ENCODE measurements around the gene CAMSAP1. TPM values are rescaled to one million over a fixed set of nuclear protein-coding genes. Genes with fewer than 3 reads are reported as not detected.
A peak's percentile ranks its signal among the peaks of the same experiment; 100 is the strongest.

The CAMSAP1 gene
- total and polyA plus RNA-seq, 2 of the 4 experiments (the other 2 are of a cell fraction): 8.2 to 19.5 TPM

DNA sequence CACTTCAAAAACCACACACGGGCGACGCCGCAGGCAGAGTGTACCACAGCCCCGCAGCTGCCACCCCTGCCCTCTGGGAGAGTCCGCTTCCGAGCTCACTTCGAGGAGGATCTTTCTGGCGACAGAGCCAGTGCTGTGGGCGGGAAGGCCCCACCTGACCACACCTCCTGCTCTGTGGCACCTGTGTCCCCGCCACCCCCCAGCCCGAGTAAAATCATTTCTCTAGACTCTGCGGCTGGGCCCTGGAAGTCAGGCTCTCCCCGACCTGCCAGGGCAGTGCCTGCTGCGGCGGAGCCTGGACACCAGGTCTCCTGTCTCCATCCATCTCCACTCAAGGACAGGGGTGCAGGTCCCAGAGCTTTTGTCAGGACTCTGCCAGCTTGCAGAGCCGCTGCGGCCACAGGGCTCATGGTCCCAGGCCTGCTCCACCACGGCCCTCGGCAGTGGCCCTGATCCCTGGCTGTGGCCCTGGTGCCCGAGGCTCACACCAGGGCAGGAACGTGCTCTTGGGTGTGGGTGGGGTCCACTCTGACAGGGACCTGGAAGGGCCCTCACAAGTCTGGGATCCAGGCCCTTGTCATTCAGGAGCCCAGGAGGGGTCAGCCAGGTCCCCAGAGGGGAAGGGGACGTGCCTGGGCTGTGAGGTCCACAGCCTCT lies 20.9 kb upstream of the CAMSAP1 start:
- Histone ChIP-seq H3K27me3 (ENCODE audit: control insufficient read depth, insufficient read depth, low read length) (no peaks in the 10 kb centered on the region), H4K8ac (ENCODE audit: low read depth in 2 of 2, low read length in 2 of 2) (no peak overlapping the region), H4K91ac (ENCODE audit: insufficient read depth, low read depth, low read length) (no peak overlapping the region), H2BK20ac (ENCODE audit: low read depth, low read length) (no peak overlapping the region), H3K4me2 (ENCODE audit: low read depth, low read length) (no peak overlapping the region), H3K27ac (ENCODE audit: insufficient read depth, low read length) (no peak overlapping the region), H3K14ac (replicated peaks; ENCODE audit: low read depth, low read length) (no peak overlapping the region), H3K9ac (ENCODE audit: low read depth, low read length) (no peak overlapping the region), H3K36me3 (ENCODE audit: control insufficient read depth, insufficient read depth, low read length) (peaks cover 24% of the 10 kb centered on the region), H3K23ac (ENCODE audit: low read depth, low read length) (no peak overlapping the region), H3K56ac (ENCODE audit: extremely low read depth, insufficient read depth, low read length) (no peak overlapping the region), H2BK15ac (ENCODE audit: low read depth, low read length) (no peak overlapping the region), H3K9me1 (ENCODE audit: insufficient read depth, low read length) (peaks cover 8% of the 10 kb centered on the region; the same call in 1 of the 2 replicates), H2AK5ac (ENCODE audit: low read depth, low read length) (no peak overlapping the region), H3K4me1 (ENCODE audit: control insufficient read depth, insufficient read depth, low read length) (no peaks in the 10 kb centered on the region), H2AK9ac (replicated peaks; ENCODE audit: low read depth, low read length, poor library complexity) (no peak overlapping the region), H4K20me1 (ENCODE audit: insufficient read depth, low read length) (peaks cover 8% of the 10 kb centered on the region), H3K9me3 (ENCODE audit: control insufficient read depth, insufficient read depth, low read length) (no peaks in the 10 kb centered on the region), H2BK120ac (ENCODE audit: low read depth, low read length) (no peak overlapping the region), H2BK5ac (ENCODE audit: low read depth, low read length, poor library complexity, severe bottlenecking) (no peak overlapping the region), H4K5ac (ENCODE audit: low read depth, low read length) (no peak overlapping the region), H3K18ac (ENCODE audit: low read depth, low read length) (no peak overlapping the region), H3K79me1 (ENCODE audit: low read depth in 1 of 2, low read length in 2 of 2) (peaks cover 0 to 8% of the 10 kb centered on the region in 2 experiments; a peak in 1 of 4 replicates), H3K4me3 (ENCODE audit: insufficient read depth, low read depth, low read length) (no peak overlapping the region), H3K4ac (ENCODE audit: low read depth, low read length) (no peak overlapping the region), H2AFZ (replicated peaks; ENCODE audit: low read length, poor library complexity) (peak overlapping the region; percentile 10)
- ChIA-PET POLR2A (ENCODE audit: unreplicated experiment) (no interaction called here), CTCF (no interaction called here)
- WGBS, 2 experiments (ENCODE audit: extremely low coverage in 2 of 2, insufficient read length in 1 of 2): 100% methylated on average over 5 of the region's 23 CpGs; no CpG with 5 or more reads in 1 of the 2 experiments
- intact Hi-C loops (cut with micrococcal nuclease): no loop called here
- in situ Hi-C loops (cut with MboI; ENCODE audit: low sequenced_read_pairs): loop anchor here (25.0 kb wide), 1 partner anchor 316 kb away; a partner anchor contains a TSS
- TF ChIP-seq POLR2A (IDR thresholded peaks at IDR 0.05; ENCODE audit: low read depth, low read length): no peak
- TF ChIP-seq FOS (IDR thresholded peaks at IDR 0.05; ENCODE audit: low read depth, low read length): no peak
- no peak for TF ChIP-seq NFE2L2 (IDR thresholded peaks at IDR 0.05; ENCODE audit: low read depth, low read length)
- TF ChIP-seq BHLHE40 (IDR thresholded peaks at IDR 0.05; ENCODE audit: low read depth, low read length): no peak
- no peak for TF ChIP-seq RCOR1 (IDR thresholded peaks at IDR 0.05; ENCODE audit: insufficient replicate concordance, low read length)
- TF ChIP-seq CHD1 (IDR thresholded peaks at IDR 0.05; ENCODE audit: low read depth, low read length): no peak
- dilution Hi-C loops (cut with HindIII; ENCODE audit: low sequenced_read_pairs, unreplicated experiment): no loop called here
- no TSS peak for BruUV-seq (replicated peaks)
- ATAC-seq (ENCODE audit: low read depth) (no peak), DNase-seq (no peak)

Data from IMR-90 (cell line).